WTC11 (cell line): ENCODE data around the gene TOM1. TPM values are rescaled to one million over a fixed set of nuclear protein-coding genes. Genes with fewer than 3 reads are reported as not detected.

Experiments
- ATAC-seq: fragments of 200-7000 bp; cut with Tn5 transposase; 2 replicates; pipeline ENCODE4 v1.10.0; 2021; ENCODE audit warnings: mild to moderate bottlenecking, moderate library complexity
- CTCF ChIA-PET: fragments of 300-600 bp; sonication (Branson Sonifier 250); formaldehyde crosslinking; loops from one replicate; lab custom pipeline; 2021; ENCODE audit warnings: antibody characterized with exemption; lab: Charles Lee
- POLR2A ChIA-PET: fragments of 350-600 bp; sonication (Branson Sonifier 250); formaldehyde crosslinking; loops from one replicate; lab custom pipeline; 2021; ENCODE audit warnings: antibody characterized with exemption; lab: Charles Lee
- DNase-seq: peaks from one replicate; pipeline ENCODE4 v3.0.0; 2021; ENCODE audit warnings: low spot score
- H3K27ac Mint-ChIP-seq: 2 replicates; pipeline ENCODE4 v1.8.0; 2021; ENCODE audit warnings: mixed read lengths
- H3K27me3 Mint-ChIP-seq: 2 replicates; pipeline ENCODE4 v1.8.0; 2021; ENCODE audit warnings: low read depth, mild to moderate bottlenecking, moderate library complexity, mixed read lengths
- H3K36me3 Mint-ChIP-seq: 2 replicates; pipeline ENCODE4 v1.8.0; 2021; ENCODE audit warnings: mixed read lengths
- H3K4me1 Mint-ChIP-seq: 2 replicates; pipeline ENCODE4 v1.8.0; 2022; ENCODE audit warnings: mixed read lengths
- H3K4me3 Mint-ChIP-seq: 2 replicates; pipeline ENCODE4 v1.8.0; 2021; ENCODE audit warnings: mild to moderate bottlenecking, moderate library complexity, mixed read lengths
- H3K9me3 Mint-ChIP-seq: 2 replicates; pipeline ENCODE4 v1.8.0; 2021; ENCODE audit warnings: mixed read lengths
- CDX4 ChIP-seq: fragments of 250-450 bp; sonication (Bioruptor Pico); IDR thresholded peaks from 2 replicates; pipeline ENCODE4 v1.9.0; 2021; ENCODE audit warnings: moderate library complexity, mild to moderate bottlenecking, inconsistent platforms, borderline replicate concordance
- CTCF ChIP-seq: fragments of 200-600 bp; IDR thresholded peaks from 2 replicates; pipeline ENCODE4 v1.8.0; 2022; ENCODE audit warnings: antibody characterized with exemption
- FOXK1 ChIP-seq: sonication (generic); formaldehyde crosslinking; IDR thresholded peaks from 2 replicates; pipeline ENCODE4 v1.8.0; 2022; ENCODE audit warnings: mild to moderate bottlenecking, moderate library complexity, missing genetic modification reagents
- FOXP1 ChIP-seq: sonication (generic); formaldehyde crosslinking; IDR thresholded peaks from 2 replicates; pipeline ENCODE4 v1.8.0; 2022; ENCODE audit warnings: missing genetic modification reagents, mild to moderate bottlenecking, moderate library complexity, borderline replicate concordance
- GTF2I ChIP-seq: fragments of 250-450 bp; sonication (Bioruptor Pico); conservative IDR thresholded peaks from 2 replicates; pipeline ENCODE4 v1.4.0; 2021; ENCODE audit warnings: mild to moderate bottlenecking
- JAZF1 ChIP-seq: fragments of 250-450 bp; sonication (Bioruptor Pico); IDR thresholded peaks from 2 replicates; pipeline ENCODE4 v1.9.0; 2021; ENCODE audit warnings: moderate library complexity, mild to moderate bottlenecking, inconsistent platforms
- MAX ChIP-seq: sonication (generic); formaldehyde crosslinking; IDR thresholded peaks from 2 replicates; pipeline ENCODE4 v1.8.0; 2022; ENCODE audit warnings: mild to moderate bottlenecking, missing genetic modification reagents
- NFYB ChIP-seq: sonication (generic); formaldehyde crosslinking; conservative IDR thresholded peaks from 2 replicates; pipeline ENCODE4 v1.8.0; 2022; ENCODE audit warnings: low read depth, missing genetic modification reagents
- ZNF317 ChIP-seq: sonication (generic); formaldehyde crosslinking; IDR thresholded peaks from 2 replicates; pipeline ENCODE4 v1.8.1; 2023; ENCODE audit warnings: low read depth, mild to moderate bottlenecking, moderate library complexity, missing genetic modification reagents, borderline replicate concordance
- ZNF532 ChIP-seq: fragments of 250-450 bp; sonication (Bioruptor Pico); IDR thresholded peaks from 2 replicates; pipeline ENCODE4 v1.9.0; 2021; ENCODE audit warnings: mild to moderate bottlenecking, borderline replicate concordance
- total RNA-seq: library from RNA; stranded (reverse); gene quantifications from 3 replicates; pipeline ENCODE4 v1.2.3, GENCODE V29; 2021
- TF ChIP-seq, protein P1 (sequence below): fragments of 250-450 bp; sonication (Bioruptor Pico); conservative IDR thresholded peaks from 2 replicates; pipeline ENCODE4 v1.9.0; 2021; ENCODE audit warnings: mild to moderate bottlenecking
- TF ChIP-seq, protein P2 (sequence below): sonication (generic); formaldehyde crosslinking; IDR thresholded peaks from 2 replicates; pipeline ENCODE4 v1.8.1; 2022; ENCODE audit warnings: mild to moderate bottlenecking, missing genetic modification reagents, moderate library complexity, borderline replicate concordance
- TF ChIP-seq, protein P3 (sequence below): sonication (generic); formaldehyde crosslinking; IDR thresholded peaks from 2 replicates; pipeline ENCODE4 v1.8.0; 2023; ENCODE audit warnings: missing genetic modification reagents, mild to moderate bottlenecking, borderline replicate concordance

Gene TOM1
- total RNA-seq, 1 experiment from 2014 or later = 23.5 TPM

- H3K27me3 Mint-ChIP-seq = no peaks in the 10 kb centered on the region
- H3K9me3 Mint-ChIP-seq = no peaks in the 10 kb centered on the region
- no peak overlapping the region for H3K4me3 Mint-ChIP-seq
Measured at GRCh38 chr22:35292786-35293185, 6.9 kb upstream of the TOM1 start.

DNA sequence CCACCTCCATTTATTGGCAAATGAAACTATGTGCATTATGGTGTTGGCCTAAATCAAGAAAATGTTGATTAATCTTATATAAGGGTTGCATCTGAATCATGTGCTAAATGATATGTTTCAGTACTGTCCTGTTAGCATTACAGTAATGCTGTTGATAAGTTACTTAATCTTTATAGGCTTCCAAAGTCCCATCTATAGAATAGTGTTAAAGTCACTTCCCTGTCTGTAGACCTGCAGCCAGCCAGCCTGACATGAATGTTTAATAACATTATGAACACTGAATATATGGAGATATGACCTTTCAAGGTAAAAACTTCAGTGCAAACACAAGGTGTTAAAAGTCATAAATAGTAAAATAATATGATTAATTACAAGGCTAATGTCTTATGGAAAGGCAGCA, 3.6 kb upstream of the TOM1 start:
- Mint-ChIP-seq H3K4me3 (no peak overlapping the region), H3K27me3 (no peaks in the 10 kb centered on the region), H3K9me3 (no peaks in the 10 kb centered on the region), H3K36me3 (peaks cover 44% of the 10 kb centered on the region), H3K27ac (no peak overlapping the region), H3K4me1 (peaks cover 3% of the 10 kb centered on the region)
- ATAC-seq = no peak
- no peak for DNase-seq
- ChIA-PET CTCF (no interaction called here), POLR2A (no interaction called here)
- no peak for TF ChIP-seq ZNF317 (CRISPR knock-in tag)
- TF ChIP-seq JAZF1 = no peak
- TF ChIP-seq CDX4 (CRISPR knock-in tag) = no peak
- TF ChIP-seq, protein P1, sequence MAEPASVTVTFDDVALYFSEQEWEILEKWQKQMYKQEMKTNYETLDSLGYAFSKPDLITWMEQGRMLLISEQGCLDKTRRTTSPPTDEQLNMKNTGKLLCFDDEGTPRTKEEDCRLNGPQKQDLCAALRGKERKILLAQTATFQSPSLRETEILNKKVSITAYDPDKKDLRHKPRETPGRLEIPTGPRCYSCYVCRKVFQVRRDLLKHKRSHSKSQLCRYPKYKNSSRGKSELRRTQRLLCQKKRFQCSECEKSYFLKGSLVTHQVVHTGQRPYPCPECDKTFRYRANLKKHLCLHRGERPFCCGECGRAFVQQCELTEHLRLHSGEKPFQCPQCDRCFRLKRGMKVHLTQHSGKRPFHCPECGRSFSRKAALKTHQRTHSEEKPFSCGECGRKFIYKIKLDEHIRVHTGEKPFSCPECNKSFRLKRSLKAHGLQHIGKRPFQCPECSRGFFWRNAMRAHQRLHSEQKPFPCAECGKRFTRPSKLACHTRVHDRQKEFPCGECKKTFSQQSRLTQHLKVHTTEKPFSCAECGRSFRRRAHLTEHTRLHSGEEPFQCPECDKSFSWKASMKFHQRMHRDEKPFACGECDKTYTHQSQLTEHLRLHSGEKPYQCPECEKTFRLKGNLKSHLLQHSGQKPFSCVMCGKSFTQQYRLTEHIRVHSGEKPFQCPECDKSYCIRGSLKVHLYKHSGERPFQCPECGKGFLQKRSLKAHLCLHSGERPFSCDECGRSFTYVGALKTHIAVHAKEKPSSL (CRISPR knock-in tag) = no peak
- TF ChIP-seq CTCF = no peak
- TF ChIP-seq ZNF532 (CRISPR knock-in tag) = no peak
- TF ChIP-seq, protein P2, sequence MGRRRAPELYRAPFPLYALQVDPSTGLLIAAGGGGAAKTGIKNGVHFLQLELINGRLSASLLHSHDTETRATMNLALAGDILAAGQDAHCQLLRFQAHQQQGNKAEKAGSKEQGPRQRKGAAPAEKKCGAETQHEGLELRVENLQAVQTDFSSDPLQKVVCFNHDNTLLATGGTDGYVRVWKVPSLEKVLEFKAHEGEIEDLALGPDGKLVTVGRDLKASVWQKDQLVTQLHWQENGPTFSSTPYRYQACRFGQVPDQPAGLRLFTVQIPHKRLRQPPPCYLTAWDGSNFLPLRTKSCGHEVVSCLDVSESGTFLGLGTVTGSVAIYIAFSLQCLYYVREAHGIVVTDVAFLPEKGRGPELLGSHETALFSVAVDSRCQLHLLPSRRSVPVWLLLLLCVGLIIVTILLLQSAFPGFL (CRISPR knock-in tag) = no peak
- no peak for TF ChIP-seq MAX (CRISPR knock-in tag)
- TF ChIP-seq NFYB (CRISPR knock-in tag) = no peak
- no peak for TF ChIP-seq FOXK1 (CRISPR knock-in tag)
- TF ChIP-seq GTF2I (CRISPR knock-in tag) = no peak
- TF ChIP-seq, protein P3, sequence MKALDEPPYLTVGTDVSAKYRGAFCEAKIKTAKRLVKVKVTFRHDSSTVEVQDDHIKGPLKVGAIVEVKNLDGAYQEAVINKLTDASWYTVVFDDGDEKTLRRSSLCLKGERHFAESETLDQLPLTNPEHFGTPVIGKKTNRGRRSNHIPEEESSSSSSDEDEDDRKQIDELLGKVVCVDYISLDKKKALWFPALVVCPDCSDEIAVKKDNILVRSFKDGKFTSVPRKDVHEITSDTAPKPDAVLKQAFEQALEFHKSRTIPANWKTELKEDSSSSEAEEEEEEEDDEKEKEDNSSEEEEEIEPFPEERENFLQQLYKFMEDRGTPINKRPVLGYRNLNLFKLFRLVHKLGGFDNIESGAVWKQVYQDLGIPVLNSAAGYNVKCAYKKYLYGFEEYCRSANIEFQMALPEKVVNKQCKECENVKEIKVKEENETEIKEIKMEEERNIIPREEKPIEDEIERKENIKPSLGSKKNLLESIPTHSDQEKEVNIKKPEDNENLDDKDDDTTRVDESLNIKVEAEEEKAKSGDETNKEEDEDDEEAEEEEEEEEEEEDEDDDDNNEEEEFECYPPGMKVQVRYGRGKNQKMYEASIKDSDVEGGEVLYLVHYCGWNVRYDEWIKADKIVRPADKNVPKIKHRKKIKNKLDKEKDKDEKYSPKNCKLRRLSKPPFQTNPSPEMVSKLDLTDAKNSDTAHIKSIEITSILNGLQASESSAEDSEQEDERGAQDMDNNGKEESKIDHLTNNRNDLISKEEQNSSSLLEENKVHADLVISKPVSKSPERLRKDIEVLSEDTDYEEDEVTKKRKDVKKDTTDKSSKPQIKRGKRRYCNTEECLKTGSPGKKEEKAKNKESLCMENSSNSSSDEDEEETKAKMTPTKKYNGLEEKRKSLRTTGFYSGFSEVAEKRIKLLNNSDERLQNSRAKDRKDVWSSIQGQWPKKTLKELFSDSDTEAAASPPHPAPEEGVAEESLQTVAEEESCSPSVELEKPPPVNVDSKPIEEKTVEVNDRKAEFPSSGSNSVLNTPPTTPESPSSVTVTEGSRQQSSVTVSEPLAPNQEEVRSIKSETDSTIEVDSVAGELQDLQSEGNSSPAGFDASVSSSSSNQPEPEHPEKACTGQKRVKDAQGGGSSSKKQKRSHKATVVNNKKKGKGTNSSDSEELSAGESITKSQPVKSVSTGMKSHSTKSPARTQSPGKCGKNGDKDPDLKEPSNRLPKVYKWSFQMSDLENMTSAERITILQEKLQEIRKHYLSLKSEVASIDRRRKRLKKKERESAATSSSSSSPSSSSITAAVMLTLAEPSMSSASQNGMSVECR (CRISPR knock-in tag) = no peak

More at GRCh38 chr22:35292786-35293185, 6.9 kb upstream of the TOM1 start:
- H3K36me3 Mint-ChIP-seq = peaks cover 62% of the 10 kb centered on the region
- ChIA-PET POLR2A (no interaction called here), CTCF (no interaction called here)
- no peak overlapping the region for H3K27ac Mint-ChIP-seq
- ATAC-seq (no peak), DNase-seq (no peak)
- TF ChIP-seq FOXP1 (CRISPR knock-in tag) = no peak
- TF ChIP-seq, protein P1 (CRISPR knock-in tag) = no peak
- H3K4me1 Mint-ChIP-seq = no peaks in the 10 kb centered on the region
